Fibroblast of lung (primary cell): ENCODE data around the gene DCST2. TPM values are rescaled to one million over a fixed set of nuclear protein-coding genes. Genes with fewer than 3 reads are reported as not detected.
A peak's percentile ranks its signal among the peaks of the same experiment; 100 is the strongest.

Experiments used
- DNase-seq, 2 donors: peaks; one replicate each; pipeline versions ENCODE4 v3.0.0 to v3.0.0-alpha.2; 2010; ENCODE audit warnings: low read depth in 2 of 2
- H2AFZ ChIP-seq: 2 replicates; pipeline ENCODE4 v1.5.1; 2012; ENCODE audit warnings: low read length, control low read depth, inconsistent platforms
- H3K27ac ChIP-seq: 2 replicates; pipeline ENCODE4 v1.5.1; 2011; ENCODE audit warnings: low read length, control low read depth; ENCODE audit not compliant: insufficient read depth
- H3K27me3 ChIP-seq: 2 replicates; pipeline ENCODE4 v1.5.1; 2011; ENCODE audit warnings: mild to moderate bottlenecking, low read length; ENCODE audit not compliant: control insufficient read depth, insufficient read depth
- H3K36me3 ChIP-seq: 2 replicates; pipeline ENCODE4 v1.5.1; 2011; ENCODE audit warnings: low read length; ENCODE audit not compliant: control insufficient read depth, insufficient read depth
- H3K4me1 ChIP-seq: 2 replicates; pipeline ENCODE4 v1.5.1; 2011; ENCODE audit warnings: low read length; ENCODE audit not compliant: control insufficient read depth, insufficient read depth; ENCODE audit errors: extremely low read depth
- H3K4me2 ChIP-seq: 2 replicates; pipeline ENCODE4 v1.5.1; 2011; ENCODE audit warnings: low read length, control low read depth; ENCODE audit not compliant: insufficient read depth; ENCODE audit errors: extremely low read depth
- H3K4me3 ChIP-seq, 4 experiments: fragments of 200-600 bp in 1 of 4; sonication (generic) in 1 of 4; replicated peaks in 1 of 4; 2 replicates each; pipeline ENCODE4 v1.5.1; 2011 to 2016; ENCODE audit warnings: low read length in 4 of 4, low read depth in 3 of 4, mild to moderate bottlenecking in 3 of 4, control low read depth in 2 of 4, inconsistent platforms in 1 of 4, mixed read lengths in 1 of 4; ENCODE audit not compliant: insufficient read depth in 1 of 4; ENCODE audit errors: control extremely low read depth in 1 of 4
- H3K79me2 ChIP-seq: 2 replicates; pipeline ENCODE4 v1.5.1; 2012; ENCODE audit warnings: mild to moderate bottlenecking, low read length, inconsistent platforms; ENCODE audit not compliant: control insufficient read depth, insufficient read depth
- H3K9ac ChIP-seq: 2 replicates; pipeline ENCODE4 v1.5.1; 2011; ENCODE audit warnings: mild to moderate bottlenecking, low read length, control low read depth; ENCODE audit not compliant: insufficient read depth
- H3K9me3 ChIP-seq: 2 replicates; pipeline ENCODE4 v1.5.1; 2012; ENCODE audit warnings: low read depth, low read length; ENCODE audit not compliant: control insufficient read depth, insufficient read depth
- H4K20me1 ChIP-seq: 2 replicates; pipeline ENCODE4 v1.5.1; 2011; ENCODE audit warnings: low read length; ENCODE audit not compliant: control insufficient read depth, insufficient read depth; ENCODE audit errors: extremely low read depth
- CTCF ChIP-seq, 2 donors: IDR thresholded peaks in 1 of 2; conservative IDR thresholded peaks in 1 of 2; 1 replicate in 1 of 2; 2 replicates in 1 of 2; pipeline ENCODE4 v1.5.1; 2011 to 2012; ENCODE audit warnings: low read length in 2 of 2, control low read depth in 1 of 2, inconsistent platforms in 1 of 2, low read depth in 1 of 2, mild to moderate bottlenecking in 1 of 2
- EZH2 ChIP-seq: IDR thresholded peaks from 2 replicates; pipeline ENCODE4 v1.5.1; 2012; ENCODE audit warnings: low read length, control low read depth, mild to moderate bottlenecking; ENCODE audit errors: missing control alignments
- polyA plus RNA-seq, 2 donors: library from polyadenylated mRNA; depleted of rRNA in 1 of 2; stranded (reverse) in 1 of 2; unstranded in 1 of 2; fragments of >200 nt; gene quantifications; 2 replicates each; pipeline ENCODE4 v1.2.1, GENCODE V29; 2011 to 2012; ENCODE audit warnings: missing spikeins in 1 of 2
- total RNA-seq: library from RNA; depleted of rRNA; stranded (reverse); fragments of >200 nt; gene quantifications from 2 replicates; pipeline ENCODE4 v1.2.1, GENCODE V29; 2014

Gene DCST2
- total and polyA plus RNA-seq, 2 donors (not counting 1 experiment from before 2014, with no cell fraction given), result 0.06 to 0.17 TPM

DNA sequence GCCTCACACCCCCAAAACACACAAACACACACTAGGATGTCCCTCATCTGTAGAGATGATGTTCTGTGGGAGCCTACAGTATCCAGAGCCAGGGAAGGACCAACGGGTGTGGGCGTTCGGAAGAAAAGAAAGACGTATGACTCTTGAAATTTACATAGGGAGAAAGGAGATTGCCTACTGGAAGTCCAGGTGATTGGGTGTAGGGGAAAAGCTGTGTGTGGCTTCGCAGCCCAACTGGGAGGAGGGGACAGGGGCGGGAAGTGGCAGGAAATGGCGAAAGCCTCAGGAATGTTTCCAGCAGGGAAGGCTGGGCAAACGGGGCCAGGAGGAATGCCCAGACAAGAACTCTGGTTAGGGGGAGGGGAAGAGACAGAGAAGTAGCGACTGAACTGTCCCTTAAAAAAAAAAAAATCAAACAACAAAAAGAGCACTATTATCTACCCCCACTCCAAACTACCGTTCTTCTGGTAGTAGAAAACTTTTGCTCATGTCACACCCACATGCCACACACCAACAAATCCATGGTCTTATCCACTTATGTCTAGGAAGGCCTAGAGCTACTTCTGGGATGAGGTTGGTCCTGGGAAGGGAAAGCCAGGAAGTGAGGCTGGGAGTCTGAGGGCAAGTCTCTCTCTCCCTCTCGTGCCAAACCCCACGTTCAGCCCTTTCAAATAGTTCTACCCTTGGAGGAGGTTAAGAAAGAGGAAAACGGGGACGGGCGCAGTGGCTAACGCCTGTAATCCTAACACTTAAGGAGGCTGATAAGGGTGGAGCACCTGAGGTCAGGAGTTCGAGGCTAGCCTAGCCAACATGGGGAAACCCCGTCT lies 60.9 kb downstream of the DCST2 start:
- H3K9me3 ChIP-seq, result no peaks in the 10 kb centered on the region
- H3K4me1 ChIP-seq, result peaks cover 23% of the 10 kb centered on the region
- peaks cover 61% of the 10 kb centered on the region for H3K79me2 ChIP-seq
- H3K36me3 ChIP-seq, result peaks cover 6% of the 10 kb centered on the region
- peak overlapping the region; percentile 91 for H3K4me2 ChIP-seq
- peak overlapping the region; percentile 40 to 85 (median 70) for H3K4me3 ChIP-seq
- H2AFZ ChIP-seq, result no peak overlapping the region
- peak; percentile 90 to 98 for DNase-seq
- no peak for TF ChIP-seq EZH2
- H3K9ac ChIP-seq, result peak overlapping the region; percentile 62
- H3K27me3 ChIP-seq, result no peaks in the 10 kb centered on the region
- H3K27ac ChIP-seq, result peak overlapping the region; percentile 94
- H4K20me1 ChIP-seq, result no peaks in the 10 kb centered on the region

DNA sequence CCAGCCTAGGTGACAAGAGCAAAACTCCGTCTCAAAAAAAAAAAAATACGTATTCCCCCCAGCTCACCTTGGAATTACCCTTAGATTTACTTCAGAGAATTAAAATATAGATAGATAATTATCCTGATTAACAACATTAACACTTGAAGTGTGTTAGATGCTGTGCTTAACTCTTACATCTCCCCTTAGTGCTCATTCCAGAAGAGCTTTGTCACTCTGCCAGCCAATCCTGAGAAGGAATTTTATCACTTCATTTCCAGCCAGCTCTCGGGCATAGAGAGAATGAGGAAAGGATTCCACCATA lies 61.4 kb downstream of the DCST2 start:
- peak overlapping the region; percentile 41 for H3K9ac ChIP-seq
- H3K79me2 ChIP-seq, result peaks cover 61% of the 10 kb centered on the region
- peak overlapping the region; percentile 30 to 85 (median 52) for H3K4me3 ChIP-seq
- TF ChIP-seq CTCF (conservative IDR thresholded peaks at IDR 0.05 in 1 of 2, IDR thresholded peaks at IDR 0.05 in 1 of 2; ENCODE audit: low read depth in 1 of 2, low read length in 2 of 2) (no peak), EZH2 (no peak)
- H3K9me3 ChIP-seq, result no peaks in the 10 kb centered on the region
- peaks cover 11% of the 10 kb centered on the region for H3K36me3 ChIP-seq
- no peak overlapping the region for H2AFZ ChIP-seq
- H3K4me1 ChIP-seq, result peaks cover 26% of the 10 kb centered on the region
- no peak for DNase-seq
- peak overlapping the region; percentile 91 for H3K4me2 ChIP-seq
- H4K20me1 ChIP-seq, result no peaks in the 10 kb centered on the region
- peak overlapping the region; percentile 94 for H3K27ac ChIP-seq
- H3K27me3 ChIP-seq, result no peaks in the 10 kb centered on the region

DNA sequence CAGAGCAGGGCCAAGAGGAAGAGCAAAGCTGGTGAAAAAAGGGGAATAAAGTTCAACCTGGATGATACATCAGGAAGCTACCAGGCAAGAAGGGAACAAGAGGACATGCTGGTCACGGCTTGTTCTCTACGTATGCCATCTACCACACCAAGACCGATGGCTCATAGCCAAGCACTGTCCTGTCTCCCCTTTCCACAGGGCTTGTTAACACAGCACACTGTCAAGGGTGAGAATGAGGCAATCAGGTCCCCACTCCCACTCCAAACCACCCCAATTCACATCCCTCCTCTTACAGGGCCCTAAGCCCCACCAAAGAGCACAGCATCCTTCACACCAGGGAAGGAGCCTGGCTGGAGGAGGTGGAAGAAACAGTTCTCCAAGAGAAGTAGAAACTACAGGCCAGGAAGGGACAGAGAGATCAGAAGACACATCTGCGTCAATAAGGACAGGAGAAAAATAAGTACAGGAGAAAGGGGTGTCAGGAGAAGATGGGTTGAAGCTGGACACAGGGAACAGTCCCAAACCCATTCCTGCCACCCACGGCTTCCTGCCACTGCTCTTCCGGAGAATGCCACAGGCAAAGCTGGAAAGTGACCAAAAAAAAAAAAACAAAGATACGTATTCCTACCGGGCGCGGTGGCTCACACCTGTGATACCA lies 62.1 kb downstream of the DCST2 start:
- H3K4me3 ChIP-seq, result peak overlapping the region; percentile 24 to 92 (median 61)
- H3K4me1 ChIP-seq, result peaks cover 26% of the 10 kb centered on the region
- H4K20me1 ChIP-seq, result no peaks in the 10 kb centered on the region
- no peaks in the 10 kb centered on the region for H3K9me3 ChIP-seq
- peaks cover 61% of the 10 kb centered on the region for H3K79me2 ChIP-seq
- H3K4me2 ChIP-seq, result peak overlapping the region; percentile 85
- peaks cover 16% of the 10 kb centered on the region for H3K36me3 ChIP-seq
- no peak for TF ChIP-seq EZH2
- TF ChIP-seq CTCF (conservative IDR thresholded peaks at IDR 0.05 in 1 of 2, IDR thresholded peaks at IDR 0.05 in 1 of 2; ENCODE audit: low read depth in 1 of 2, low read length in 2 of 2), result no peak
- no peak for DNase-seq
- H3K27me3 ChIP-seq, result no peaks in the 10 kb centered on the region
- peak overlapping the region; percentile 52 for H3K9ac ChIP-seq
- H3K27ac ChIP-seq, result peak overlapping the region; percentile 94
- no peak overlapping the region for H2AFZ ChIP-seq
